Cerebellar nuclear complex (tissue), 1 donor: Measurements from ENCODE around the gene MRRF.
A peak's percentile ranks its signal among the peaks of the same experiment; 100 is the strongest.

Source experiments
- DNase-seq, 2 experiments: peaks; one replicate each; lab custom pipeline; 2025; lab: John Stamatoyannopoulos, UW

Gene MRRF

GRCh38 chr9:122264360-122265148, at the start of gene MRRF, which contains the start of gene RBM18:
MRRF (plus strand) TSS chr9:122264882; CDS start chr9:122270892, 6,010 bp downstream.
RBM18 (minus strand) TSS chr9:122264840; CDS start chr9:122261492, 3,348 bp downstream.
- peak in 1 of 2 experiments; percentile 53 for DNase-seq

- no peak for DNase-seq
Measured at GRCh38 chr9:122215663-122216062, 49.0 kb upstream of the MRRF start.

- DNase-seq, result no peak
Measured at GRCh38 chr9:122216138-122216797, 48.4 kb upstream of the MRRF start.

DNA sequence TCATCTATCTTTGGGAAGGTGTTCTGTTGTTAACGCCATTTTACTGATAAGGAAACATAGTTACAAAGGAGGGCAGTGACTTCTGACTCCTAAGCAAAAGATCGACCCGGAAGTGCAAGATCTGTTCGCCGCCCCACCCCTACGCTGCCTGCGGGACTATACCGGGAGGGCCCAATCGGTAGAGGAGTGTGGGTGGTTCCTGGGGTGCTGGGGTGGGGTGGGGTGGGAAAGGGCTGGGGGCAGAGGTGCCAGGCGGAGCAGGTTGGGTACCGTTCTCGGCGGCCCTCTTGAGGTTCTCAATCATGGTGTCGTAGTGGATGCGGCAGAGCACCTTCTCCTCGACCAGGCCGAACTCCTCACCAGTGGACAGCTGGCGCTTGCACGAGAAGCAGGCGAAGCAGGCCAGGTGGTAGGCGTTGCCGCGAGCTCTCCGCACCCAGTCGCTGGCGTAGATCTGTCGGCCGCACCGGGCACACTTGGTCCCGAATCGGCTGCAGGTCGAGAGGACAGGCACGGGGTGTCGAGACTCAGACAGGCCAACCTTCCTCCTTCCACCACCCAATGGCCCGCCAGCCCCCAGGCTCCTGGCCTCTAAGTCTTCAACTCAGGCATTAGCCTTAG, 47.8 kb upstream of the MRRF start:
- no peak for DNase-seq

- DNase-seq, result no peak
Measured at GRCh38 chr9:122217640-122218039, 47.0 kb upstream of the MRRF start.

- no peak for DNase-seq
Measured at GRCh38 chr9:122218071-122218934, 46.4 kb upstream of the MRRF start.

GRCh38 chr9:122218935-122219855, 45.5 kb upstream of the MRRF start:
- no peak for DNase-seq

DNA sequence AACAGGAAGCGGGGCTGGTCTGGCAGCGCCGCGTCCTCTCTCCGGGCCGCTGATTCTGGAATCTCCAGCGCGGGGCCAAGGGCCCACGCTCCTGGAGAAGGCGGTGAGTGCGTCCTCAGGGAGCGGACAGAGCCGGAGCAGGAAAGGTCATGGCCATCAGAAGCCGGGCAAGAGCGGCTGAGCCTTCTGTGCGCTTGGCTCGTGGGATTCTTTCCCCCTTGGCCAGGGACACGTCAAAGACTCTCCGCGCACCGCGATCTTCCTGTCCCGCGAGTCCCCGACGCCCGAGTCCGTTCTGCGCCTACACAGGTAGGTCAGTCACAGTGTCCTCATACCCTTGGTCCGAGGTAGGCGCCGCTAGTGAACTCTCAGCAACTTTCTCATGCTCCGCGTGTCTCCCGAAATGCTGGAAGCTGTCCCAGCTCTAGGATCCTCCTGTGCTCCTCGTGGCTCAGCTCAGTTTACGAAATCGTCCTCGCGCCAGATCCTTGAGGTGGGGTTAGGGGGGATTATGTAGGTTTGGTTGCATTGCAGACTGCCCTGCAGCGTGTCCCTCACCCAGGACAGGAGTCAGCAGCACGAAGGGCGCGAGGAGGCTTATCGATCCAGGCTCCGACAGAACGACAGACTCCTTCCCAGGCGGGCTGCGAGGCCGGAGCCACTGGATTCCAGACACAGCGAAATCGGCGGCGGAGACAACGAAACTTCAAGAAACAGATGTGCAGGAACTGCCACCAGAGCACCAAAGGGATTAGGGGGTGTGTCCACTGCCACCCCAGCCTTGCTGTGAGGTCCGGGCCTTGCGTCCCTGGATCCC, 44.6 kb upstream of the MRRF start:
- no peak for DNase-seq

GRCh38 chr9:122220673-122221182, 44.0 kb upstream of the MRRF start:
- DNase-seq, result no peak

DNA sequence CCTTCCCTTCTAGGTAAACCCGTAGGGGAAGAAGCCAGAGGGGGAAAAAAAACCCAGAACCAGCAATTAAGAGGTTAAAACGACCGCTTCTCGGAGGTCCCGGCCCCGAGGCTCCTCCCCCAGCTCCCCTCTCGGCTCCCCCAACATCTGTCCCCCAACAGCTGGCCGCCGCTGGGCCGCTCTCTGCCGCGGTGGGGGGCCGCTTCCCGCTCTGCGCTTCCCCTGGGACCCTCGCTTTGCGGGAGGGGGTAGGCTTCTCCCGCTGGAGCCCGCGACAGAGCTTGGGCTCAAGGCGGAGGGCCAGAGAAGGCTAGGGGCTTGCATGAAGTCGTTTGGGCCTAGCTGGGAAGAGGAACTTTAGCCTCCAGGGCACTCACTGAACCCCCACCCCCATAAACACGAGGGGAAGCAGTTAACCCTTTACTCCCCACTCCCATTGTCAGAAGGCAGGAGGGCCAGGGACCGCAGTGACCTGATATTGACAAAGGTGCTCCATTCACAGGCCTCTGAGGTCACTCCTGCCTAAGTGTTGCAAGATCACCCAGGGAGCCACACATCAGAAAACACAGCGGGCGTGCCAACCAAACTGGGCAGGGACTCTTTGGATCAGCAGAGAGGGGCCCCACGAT, 43.4 kb upstream of the MRRF start:
- no peak for DNase-seq

GRCh38 chr9:122222791-122223190, 41.9 kb upstream of the MRRF start:
- no peak for DNase-seq

GRCh38 chr9:122223435-122223834, 41.2 kb upstream of the MRRF start:
- DNase-seq, result no peak

DNA sequence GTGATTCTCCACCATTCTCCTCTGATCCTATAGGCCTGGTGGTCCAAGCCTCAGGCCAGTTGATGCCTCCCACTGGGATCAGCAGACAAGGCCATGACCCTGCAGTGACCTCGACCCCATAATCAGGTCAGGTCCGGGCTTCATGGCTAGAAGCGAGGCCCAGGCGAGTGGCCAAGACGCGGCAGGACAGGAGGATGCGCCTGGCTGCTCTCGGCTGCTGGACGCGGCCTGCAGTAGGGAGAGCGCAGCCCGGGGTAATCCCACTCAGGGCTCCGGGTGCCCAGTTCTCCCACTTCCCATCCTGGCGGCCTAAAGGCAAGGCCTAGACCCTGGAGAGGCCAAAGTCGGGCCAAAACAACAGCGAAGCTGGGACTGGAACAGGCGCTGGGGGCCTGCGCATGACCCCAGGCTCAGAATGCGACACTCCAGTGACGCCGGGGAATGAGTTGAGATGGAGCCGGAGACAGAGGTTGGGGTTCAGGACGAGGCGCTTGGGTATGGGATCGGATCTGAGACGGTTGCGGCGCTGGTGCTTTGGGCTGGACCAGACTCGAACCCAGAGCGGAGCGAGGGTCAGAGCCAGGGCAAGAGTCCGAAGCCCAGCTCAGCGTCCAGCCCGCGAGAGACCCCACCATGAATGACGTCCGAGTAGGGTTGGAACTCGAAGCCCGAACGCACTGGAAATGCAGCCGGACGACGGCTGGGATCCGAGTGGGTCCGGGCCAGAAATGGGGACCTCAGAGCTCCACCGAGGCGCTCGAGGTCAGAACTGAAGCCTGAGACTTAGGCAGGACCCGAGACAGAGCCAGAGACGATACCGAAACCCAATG, 39.2 kb upstream of the MRRF start:
- DNase-seq, result no peak

- DNase-seq, result no peak
Measured at GRCh38 chr9:122226142-122226757, 38.4 kb upstream of the MRRF start.

DNA sequence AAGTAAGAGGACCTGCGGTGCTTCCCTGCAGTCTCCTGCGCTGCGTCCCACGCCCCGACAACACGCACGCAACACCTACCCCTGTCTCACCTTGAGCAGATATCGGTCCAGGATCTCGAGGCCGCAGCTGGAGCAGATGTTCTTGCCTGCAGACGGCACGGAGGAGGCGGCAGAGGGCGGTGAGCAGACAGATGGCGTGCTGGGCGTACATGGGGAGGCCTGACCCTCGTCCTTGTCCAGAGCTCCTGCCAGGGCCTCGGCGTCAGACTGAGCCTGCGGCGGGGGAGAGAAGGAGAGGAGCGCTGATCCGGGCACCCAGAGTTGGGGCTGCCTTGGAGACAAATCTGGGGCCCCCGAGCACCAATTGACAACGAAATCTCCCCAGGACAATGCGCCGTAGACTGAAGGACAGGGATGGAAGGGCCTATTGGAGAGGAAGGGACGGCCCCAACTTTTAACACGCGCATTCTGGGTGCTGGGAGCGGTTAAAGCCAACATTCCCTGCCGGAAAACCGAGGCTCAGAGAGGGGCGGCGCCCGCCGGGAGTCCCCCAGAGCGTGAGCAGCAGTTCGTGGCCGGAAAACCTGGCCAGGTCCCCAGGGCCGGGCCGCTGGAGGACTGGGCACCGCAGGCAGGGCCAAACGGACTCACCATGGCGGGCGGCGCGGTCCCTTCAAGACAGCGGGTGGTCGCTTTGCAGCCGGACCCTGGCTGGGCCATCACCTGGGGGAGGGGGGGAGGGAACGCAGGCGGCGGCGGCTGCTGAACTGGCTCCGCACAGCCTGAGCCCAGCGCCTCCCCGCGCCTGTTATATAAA, 37.7 kb upstream of the MRRF start:
- no peak for DNase-seq

- no peak for DNase-seq
Measured at GRCh38 chr9:122227575-122227900, 37.1 kb upstream of the MRRF start.

DNA sequence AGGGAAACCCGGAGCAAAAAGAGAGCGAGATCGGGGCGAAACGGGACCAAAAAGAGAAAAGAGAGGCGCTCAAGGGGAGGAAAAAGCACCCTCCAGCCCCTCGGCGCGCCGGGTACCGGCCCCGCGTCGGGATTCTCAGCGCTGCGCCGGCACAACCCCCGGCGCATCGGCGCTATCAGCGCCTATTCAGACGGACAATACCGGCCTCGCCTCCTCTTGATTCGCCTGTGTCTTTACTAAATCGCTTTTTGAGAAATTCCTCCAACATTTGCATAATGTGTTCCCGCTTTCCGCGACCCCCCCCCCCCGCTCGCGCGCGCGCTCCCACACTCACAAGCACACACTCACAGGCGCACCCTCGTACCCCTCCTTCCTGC, 36.5 kb upstream of the MRRF start:
- DNase-seq, result no peak
